DOHH2 (cell line): ENCODE measurements around the gene HSPA6.

Experiments used
- EZH2phosphoT487 ChIP-seq: fragments of 200-600 bp; sonication (generic); IDR thresholded peaks from 2 replicates; pipeline ENCODE4 v1.6.1; 2017; ENCODE audit warnings: borderline replicate concordance, mild to moderate bottlenecking, antibody characterized with exemption, low read length, moderate library complexity, mixed read lengths
- TF ChIP-seq, protein P1 (sequence below): fragments of 200-600 bp; sonication (generic); IDR thresholded peaks from one replicate; pipeline ENCODE4 v1.5.1; 2014; ENCODE audit warnings: antibody characterized with exemption, mild to moderate bottlenecking, low read depth, low read length; ENCODE audit not compliant: poor library complexity, severe bottlenecking

DNA sequence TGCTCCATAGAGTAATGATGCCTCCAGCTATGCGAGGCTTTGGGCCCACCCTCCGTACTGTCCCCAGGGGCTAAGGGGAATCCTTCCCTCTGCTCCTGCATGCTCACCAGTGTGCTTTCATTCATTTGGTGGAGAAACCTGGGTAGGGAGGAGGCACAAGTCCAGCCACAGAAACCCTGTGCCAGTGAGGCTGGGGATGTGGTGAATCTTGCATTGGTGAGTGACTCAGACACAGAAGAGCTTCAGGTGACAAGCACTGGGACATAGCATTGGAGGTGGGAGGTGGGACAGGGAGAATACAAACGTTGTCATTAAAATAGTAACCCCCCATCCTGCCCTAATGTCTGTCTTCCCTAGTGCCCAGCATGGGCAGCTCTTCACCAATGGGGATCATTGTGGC lies 13.9 kb upstream of the HSPA6 start:
- TF ChIP-seq, protein P1, sequence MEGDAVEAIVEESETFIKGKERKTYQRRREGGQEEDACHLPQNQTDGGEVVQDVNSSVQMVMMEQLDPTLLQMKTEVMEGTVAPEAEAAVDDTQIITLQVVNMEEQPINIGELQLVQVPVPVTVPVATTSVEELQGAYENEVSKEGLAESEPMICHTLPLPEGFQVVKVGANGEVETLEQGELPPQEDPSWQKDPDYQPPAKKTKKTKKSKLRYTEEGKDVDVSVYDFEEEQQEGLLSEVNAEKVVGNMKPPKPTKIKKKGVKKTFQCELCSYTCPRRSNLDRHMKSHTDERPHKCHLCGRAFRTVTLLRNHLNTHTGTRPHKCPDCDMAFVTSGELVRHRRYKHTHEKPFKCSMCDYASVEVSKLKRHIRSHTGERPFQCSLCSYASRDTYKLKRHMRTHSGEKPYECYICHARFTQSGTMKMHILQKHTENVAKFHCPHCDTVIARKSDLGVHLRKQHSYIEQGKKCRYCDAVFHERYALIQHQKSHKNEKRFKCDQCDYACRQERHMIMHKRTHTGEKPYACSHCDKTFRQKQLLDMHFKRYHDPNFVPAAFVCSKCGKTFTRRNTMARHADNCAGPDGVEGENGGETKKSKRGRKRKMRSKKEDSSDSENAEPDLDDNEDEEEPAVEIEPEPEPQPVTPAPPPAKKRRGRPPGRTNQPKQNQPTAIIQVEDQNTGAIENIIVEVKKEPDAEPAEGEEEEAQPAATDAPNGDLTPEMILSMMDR: no peak
- no peak for TF ChIP-seq EZH2phosphoT487
